Upper lobe of right lung (tissue), 1 donor: ENCODE measurements around the gene GPC3. TPM values are rescaled to one million over a fixed set of nuclear protein-coding genes. Genes with fewer than 3 reads are reported as not detected.

ENCODE experiments used
- ATAC-seq: fragments of 200-7000 bp; cut with Tn5 transposase; one replicate; pipeline ENCODE4 v1.9.1; 2020; ENCODE audit warnings: mild to moderate bottlenecking, moderate library complexity
- DNase-seq: peaks from one replicate; pipeline ENCODE4 v3.0.0-alpha.2; 2020
- H3K27ac ChIP-seq: fragments of 200-600 bp; one replicate; pipeline ENCODE4 v1.8.0; 2022
- H3K27me3 ChIP-seq: fragments of 200-600 bp; one replicate; pipeline ENCODE4 v1.8.0; 2022; ENCODE audit warnings: mild to moderate bottlenecking
- H3K36me3 ChIP-seq: fragments of 200-600 bp; one replicate; pipeline ENCODE4 v1.8.0; 2022
- H3K4me1 ChIP-seq: fragments of 200-600 bp; one replicate; pipeline ENCODE4 v1.8.0; 2022
- H3K4me3 ChIP-seq: fragments of 200-600 bp; one replicate; pipeline ENCODE4 v1.8.0; 2022; ENCODE audit warnings: mild to moderate bottlenecking
- H3K9me3 ChIP-seq: fragments of 200-600 bp; one replicate; pipeline ENCODE4 v1.8.0; 2022
- CTCF ChIP-seq: fragments of 200-600 bp; IDR thresholded peaks from one replicate; pipeline ENCODE4 v1.8.0; 2022; ENCODE audit warnings: antibody characterized with exemption
- intact Hi-C: fragments of 100-400 bp; cut with DNase I; formaldehyde crosslinking; loops from one replicate; pipeline ENCODE4 v1.11.0; 2022
- total RNA-seq: library from RNA; stranded (reverse); fragmentation: NEBNext Ultra II Directional; extraction: Animal tissue kit (Norgen Biotek cat#: 25700); gene quantifications from one replicate; pipeline ENCODE4 v1.2.1, GENCODE V29; 2021
- donor health status: DM: no; HTN: yes; CAD: no; lungs with severe emphysema.

The GPC3 gene
- total RNA-seq, 1 donor from 2014 or later: 67.7 TPM

- ATAC-seq (no peak), DNase-seq (no peak)
- Histone ChIP-seq H3K27ac (no peak overlapping the region), H3K27me3 (no peaks in the 10 kb centered on the region), H3K36me3 (no peaks in the 10 kb centered on the region), H3K4me3 (no peak overlapping the region), H3K9me3 (no peaks in the 10 kb centered on the region), H3K4me1 (no peaks in the 10 kb centered on the region)
- no peak for TF ChIP-seq CTCF
- intact Hi-C loops: no loop called here
Observed at GRCh38 chrX:133654811-133655210, 330.6 kb downstream of the GPC3 start.

- Histone ChIP-seq H3K4me1 (no peaks in the 10 kb centered on the region), H3K36me3 (no peaks in the 10 kb centered on the region), H3K27ac (no peak overlapping the region), H3K27me3 (no peaks in the 10 kb centered on the region), H3K9me3 (no peaks in the 10 kb centered on the region), H3K4me3 (no peak overlapping the region)
- TF ChIP-seq CTCF: no peak
- intact Hi-C loops: no loop called here
- ATAC-seq: no peak
- DNase-seq: no peak
Observed at GRCh38 chrX:133653358-133653757, 332.0 kb downstream of the GPC3 start.

- no peak for DNase-seq
- no peak overlapping the region for H3K27ac ChIP-seq
- ATAC-seq: no peak
- intact Hi-C loops: no loop called here
- H3K36me3 ChIP-seq: no peaks in the 10 kb centered on the region
- no peaks in the 10 kb centered on the region for H3K9me3 ChIP-seq
- no peak overlapping the region for H3K4me3 ChIP-seq
- no peak for TF ChIP-seq CTCF
- H3K27me3 ChIP-seq: no peaks in the 10 kb centered on the region
- H3K4me1 ChIP-seq: no peaks in the 10 kb centered on the region
Observed at GRCh38 chrX:133652185-133652584, 333.2 kb downstream of the GPC3 start.

- TF ChIP-seq CTCF: no peak
- intact Hi-C loops: no loop called here
- no peak for ATAC-seq
- no peak for DNase-seq
- H3K4me3 ChIP-seq: no peak overlapping the region
- no peaks in the 10 kb centered on the region for H3K4me1 ChIP-seq
- no peaks in the 10 kb centered on the region for H3K9me3 ChIP-seq
- H3K36me3 ChIP-seq: no peaks in the 10 kb centered on the region
- no peaks in the 10 kb centered on the region for H3K27me3 ChIP-seq
- H3K27ac ChIP-seq: no peak overlapping the region
Observed at GRCh38 chrX:133650239-133650638, 335.2 kb downstream of the GPC3 start.

GRCh38 chrX:133649651-133650050 lies 335.7 kb downstream of the GPC3 start:
- Histone ChIP-seq H3K27ac (no peak overlapping the region), H3K4me1 (no peaks in the 10 kb centered on the region), H3K36me3 (no peaks in the 10 kb centered on the region), H3K27me3 (no peaks in the 10 kb centered on the region), H3K4me3 (no peak overlapping the region), H3K9me3 (no peaks in the 10 kb centered on the region)
- TF ChIP-seq CTCF: no peak
- intact Hi-C loops: no loop called here
- no peak for ATAC-seq
- DNase-seq: no peak

- Histone ChIP-seq H3K27me3 (no peaks in the 10 kb centered on the region), H3K27ac (no peak overlapping the region), H3K4me3 (no peak overlapping the region), H3K4me1 (no peaks in the 10 kb centered on the region), H3K36me3 (no peaks in the 10 kb centered on the region), H3K9me3 (no peaks in the 10 kb centered on the region)
- DNase-seq (no peak), ATAC-seq (no peak)
- TF ChIP-seq CTCF: no peak
- intact Hi-C loops: no loop called here
Observed at GRCh38 chrX:133648594-133648993, 336.8 kb downstream of the GPC3 start.
